Thyroid gland (tissue), 4 donors: ENCODE data around the gene CACNA1D. TPM values are rescaled to one million over a fixed set of nuclear protein-coding genes. Genes with fewer than 3 reads are reported as not detected.

Experiments
- DNase-seq, 2 donors: peaks; one replicate each; pipeline ENCODE4 v3.0.0-alpha.2; 2019
- H3K27ac ChIP-seq, 3 donors: fragments of 200-600 bp; sonication (generic); 1 replicate in 2 of 3; 2 replicates in 1 of 3; pipeline ENCODE4 v1.5.1; 2016 to 2019; ENCODE audit warnings: mild to moderate bottlenecking in 1 of 3, moderate library complexity in 1 of 3
- H3K27me3 ChIP-seq: fragments of 200-600 bp; sonication (generic); one replicate; pipeline ENCODE4 v1.5.1; 2019
- H3K36me3 ChIP-seq, 2 donors: fragments of 200-600 bp; sonication (generic); one replicate each; pipeline ENCODE4 v1.5.1; 2016 to 2019
- H3K4me1 ChIP-seq, 2 donors: fragments of 200-600 bp; sonication (generic); one replicate each; pipeline ENCODE4 v1.5.1; 2017 to 2019
- H3K4me3 ChIP-seq, 3 donors: fragments of 200-600 bp; sonication (generic); replicated peaks in 1 of 3; 1 replicate in 2 of 3; 2 replicates in 1 of 3; pipeline ENCODE4 v1.5.1; 2016; ENCODE audit warnings: mild to moderate bottlenecking in 1 of 3
- H3K9me3 ChIP-seq: fragments of 200-600 bp; sonication (generic); one replicate; pipeline ENCODE4 v1.5.1; 2017
- POLR2A ChIP-seq, 2 donors: fragments of 450-650 bp; IDR thresholded peaks; one replicate each; pipeline ENCODE4 v1.6.1; 2017; ENCODE audit warnings: antibody characterized with exemption in 2 of 2, mild to moderate bottlenecking in 2 of 2, moderate library complexity in 1 of 2
- WGBS, 2 donors: methylation state at CpG; one replicate each; pipeline ENCODE4 v1.1.5; 2017; 5-methylcytosine and 5-hydroxymethylcytosine counted together
- intact Hi-C: fragments of 100-400 bp; cut with DNase I; formaldehyde crosslinking; loops from one replicate; pipeline ENCODE4 v1.15.1; 2023
- total RNA-seq, 4 donors: library from RNA; depleted of rRNA; stranded (reverse); fragments of >200 nt; gene quantifications; one replicate each; pipeline ENCODE4 v1.2.3, GENCODE V29; 2016
- TF ChIP-seq, protein P1 (sequence below), 6 experiments: fragments of 200-600 bp in 3 of 6; fragments of 450-650 bp in 3 of 6; sonication (generic) in 3 of 6; IDR thresholded peaks; one replicate each; pipeline ENCODE4 v1.5.1; 2016 to 2019; ENCODE audit warnings: antibody characterized with exemption in 6 of 6, mild to moderate bottlenecking in 2 of 6, inconsistent platforms in 1 of 6, moderate library complexity in 1 of 6

Gene CACNA1D
- total RNA-seq, 4 donors from 2014 or later = 7.1 to 46.1 (median 27.3) TPM

DNA sequence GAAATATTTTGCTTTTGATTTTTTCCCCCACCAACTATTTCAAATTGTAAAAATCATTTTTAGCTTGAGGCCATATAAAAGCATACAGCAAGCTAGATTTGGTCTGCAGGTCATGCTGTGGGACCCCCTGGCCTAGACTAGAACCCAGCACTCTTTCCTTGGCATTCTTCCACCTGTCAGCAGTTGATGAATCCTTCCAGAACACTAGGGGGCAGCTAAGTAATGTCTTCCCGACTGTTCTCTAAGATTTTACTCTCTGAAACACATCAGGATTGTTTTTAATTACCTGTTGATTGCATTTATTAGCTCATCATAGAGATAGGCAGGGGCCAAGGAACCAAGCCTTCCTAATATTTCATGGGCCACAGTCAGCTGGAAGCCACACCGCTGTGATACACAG, 174.5 kb downstream of the CACNA1D start:
- no peak for TF ChIP-seq POLR2A (IDR thresholded peaks at IDR 0.05)
- TF ChIP-seq, protein P1, sequence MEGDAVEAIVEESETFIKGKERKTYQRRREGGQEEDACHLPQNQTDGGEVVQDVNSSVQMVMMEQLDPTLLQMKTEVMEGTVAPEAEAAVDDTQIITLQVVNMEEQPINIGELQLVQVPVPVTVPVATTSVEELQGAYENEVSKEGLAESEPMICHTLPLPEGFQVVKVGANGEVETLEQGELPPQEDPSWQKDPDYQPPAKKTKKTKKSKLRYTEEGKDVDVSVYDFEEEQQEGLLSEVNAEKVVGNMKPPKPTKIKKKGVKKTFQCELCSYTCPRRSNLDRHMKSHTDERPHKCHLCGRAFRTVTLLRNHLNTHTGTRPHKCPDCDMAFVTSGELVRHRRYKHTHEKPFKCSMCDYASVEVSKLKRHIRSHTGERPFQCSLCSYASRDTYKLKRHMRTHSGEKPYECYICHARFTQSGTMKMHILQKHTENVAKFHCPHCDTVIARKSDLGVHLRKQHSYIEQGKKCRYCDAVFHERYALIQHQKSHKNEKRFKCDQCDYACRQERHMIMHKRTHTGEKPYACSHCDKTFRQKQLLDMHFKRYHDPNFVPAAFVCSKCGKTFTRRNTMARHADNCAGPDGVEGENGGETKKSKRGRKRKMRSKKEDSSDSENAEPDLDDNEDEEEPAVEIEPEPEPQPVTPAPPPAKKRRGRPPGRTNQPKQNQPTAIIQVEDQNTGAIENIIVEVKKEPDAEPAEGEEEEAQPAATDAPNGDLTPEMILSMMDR (IDR thresholded peaks at IDR 0.05) = peak in 1 of 6 experiments; percentile 16
- Histone ChIP-seq H3K9me3 (no peaks in the 10 kb centered on the region), H3K27me3 (no peaks in the 10 kb centered on the region), H3K27ac (no peak overlapping the region), H3K4me1 (no peaks in the 10 kb centered on the region), H3K36me3 (no peaks in the 10 kb centered on the region), H3K4me3 (no peak overlapping the region)
- no peak for DNase-seq
- WGBS, 2 donors = 65% methylated on average over 2 of the region's 2 CpGs
- intact Hi-C loops = no loop called here

DNA sequence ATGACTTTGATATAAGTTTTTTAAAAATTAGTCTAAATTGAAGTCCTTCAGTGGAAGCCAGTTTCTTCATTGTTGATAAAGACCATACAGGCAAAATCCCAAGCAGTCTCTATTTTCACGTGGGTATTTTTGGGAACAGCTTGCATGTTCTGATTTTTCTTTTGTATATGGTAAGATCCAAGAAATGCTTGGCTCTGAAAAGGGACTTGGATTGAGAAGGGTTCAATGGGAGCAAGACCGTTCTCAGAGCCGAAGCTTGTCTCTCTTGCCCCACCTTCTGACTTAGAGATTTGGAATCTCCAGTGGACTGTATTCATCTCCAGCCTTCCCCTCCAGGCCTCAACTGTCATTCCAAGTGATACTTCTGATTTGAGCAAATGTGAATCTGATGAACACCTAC, 176.3 kb downstream of the CACNA1D start:
- no peak overlapping the region for H3K27ac ChIP-seq
- no peaks in the 10 kb centered on the region for H3K27me3 ChIP-seq
- no peaks in the 10 kb centered on the region for H3K9me3 ChIP-seq
- intact Hi-C loops = no loop called here
- TF ChIP-seq, protein P1 (IDR thresholded peaks at IDR 0.05) = no peak
- no peak for TF ChIP-seq POLR2A (IDR thresholded peaks at IDR 0.05)
- no peaks in the 10 kb centered on the region for H3K4me1 ChIP-seq
- WGBS, 2 donors = 83 to 85% methylated on average over 3 of the region's 3 CpGs
- DNase-seq = no peak
- no peak overlapping the region for H3K4me3 ChIP-seq
- no peaks in the 10 kb centered on the region for H3K36me3 ChIP-seq

DNA sequence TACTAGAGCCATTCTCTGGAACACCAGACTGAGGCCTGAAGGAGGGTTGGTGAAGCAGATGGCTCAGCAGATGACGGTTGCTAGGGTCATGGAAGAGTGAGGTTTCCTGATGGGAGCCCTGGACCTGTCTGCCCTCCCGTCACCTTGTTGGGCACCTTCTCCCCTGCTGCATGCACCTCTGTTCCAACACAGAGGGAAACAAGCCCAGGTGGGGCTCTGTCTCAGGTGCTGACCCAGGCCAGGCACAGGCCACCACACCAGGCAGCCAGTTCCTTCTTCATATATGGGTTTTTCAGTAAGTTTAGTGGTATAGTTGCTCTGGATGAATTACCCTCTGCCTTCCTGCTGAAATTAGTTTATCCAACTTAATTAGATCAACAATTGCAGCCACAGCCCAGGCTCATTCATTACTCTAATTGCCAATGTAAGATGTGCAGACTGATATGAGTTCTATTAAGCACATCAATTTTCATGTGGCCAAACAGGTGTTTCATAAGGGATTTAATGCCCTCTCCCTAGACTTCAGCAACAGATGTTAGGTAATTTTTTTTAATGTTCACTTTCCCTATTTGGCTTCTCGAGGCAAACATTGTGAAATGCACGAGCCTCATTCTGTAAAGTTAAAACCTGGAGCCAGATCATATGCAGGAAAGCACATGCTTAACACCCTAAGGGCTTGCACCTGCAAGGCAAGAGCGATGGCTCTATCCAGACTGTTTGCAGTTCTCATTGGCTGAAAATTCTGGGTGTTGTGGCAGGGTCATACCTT, 177.0 kb downstream of the CACNA1D start:
- no peak for DNase-seq
- no peaks in the 10 kb centered on the region for H3K27me3 ChIP-seq
- TF ChIP-seq POLR2A (IDR thresholded peaks at IDR 0.05) = no peak
- TF ChIP-seq, protein P1 (IDR thresholded peaks at IDR 0.05) = no peak
- no peak overlapping the region for H3K4me3 ChIP-seq
- 93 to 95% methylated on average over 5 of the region's 5 CpGs for WGBS, 2 donors
- no peaks in the 10 kb centered on the region for H3K9me3 ChIP-seq
- intact Hi-C loops = no loop called here
- H3K4me1 ChIP-seq = no peaks in the 10 kb centered on the region
- no peaks in the 10 kb centered on the region for H3K36me3 ChIP-seq
- no peak overlapping the region for H3K27ac ChIP-seq

DNA sequence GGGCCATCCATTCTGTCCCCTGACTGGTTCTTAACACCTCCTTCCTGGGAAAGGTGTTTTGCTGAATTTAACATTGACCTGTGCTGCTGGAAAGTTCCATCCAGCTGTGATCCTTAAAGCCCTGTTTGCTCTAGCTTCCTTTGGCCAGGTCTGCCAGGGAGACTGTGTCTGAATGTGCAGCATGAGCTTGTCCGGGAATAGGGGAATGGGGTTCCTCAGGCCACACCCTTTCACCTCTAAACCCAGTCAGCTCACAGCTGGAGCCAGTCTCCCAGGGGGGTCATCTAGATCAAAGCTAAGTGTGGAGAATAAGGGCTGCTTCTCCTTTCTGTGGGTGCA, 177.5 kb downstream of the CACNA1D start:
- H3K4me3 ChIP-seq = no peak overlapping the region
- H3K27me3 ChIP-seq = no peaks in the 10 kb centered on the region
- TF ChIP-seq, protein P1 (IDR thresholded peaks at IDR 0.05) = no peak
- no peak for TF ChIP-seq POLR2A (IDR thresholded peaks at IDR 0.05)
- WGBS, 2 donors = 88% methylated on average over 1 of the region's 1 CpG; no CpG with 5 or more reads in 1 of the 2 donors
- intact Hi-C loops = no loop called here
- H3K4me1 ChIP-seq = no peaks in the 10 kb centered on the region
- no peaks in the 10 kb centered on the region for H3K9me3 ChIP-seq
- H3K36me3 ChIP-seq = no peaks in the 10 kb centered on the region
- no peak for DNase-seq
- H3K27ac ChIP-seq = no peak overlapping the region

DNA sequence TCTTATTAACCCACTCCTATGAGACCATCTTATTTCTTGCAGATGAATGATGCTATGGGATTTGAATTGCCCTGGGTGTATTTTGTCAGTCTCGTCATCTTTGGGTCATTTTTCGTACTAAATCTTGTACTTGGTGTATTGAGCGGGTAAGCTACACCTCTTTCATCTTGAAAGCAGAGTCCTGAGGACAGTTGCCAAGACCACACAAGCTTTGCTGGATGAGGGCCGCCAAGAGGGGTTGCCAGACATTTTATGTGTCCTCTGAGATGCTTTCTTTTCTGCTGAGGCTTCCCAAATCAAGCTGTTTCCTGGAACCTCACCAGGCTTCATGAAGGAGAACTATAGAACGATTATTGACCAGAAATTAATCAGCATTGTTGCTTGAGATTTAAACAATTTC, 178.6 kb downstream of the CACNA1D start:
- Histone ChIP-seq H3K27ac (no peak overlapping the region), H3K4me1 (no peaks in the 10 kb centered on the region), H3K36me3 (no peaks in the 10 kb centered on the region), H3K27me3 (no peaks in the 10 kb centered on the region), H3K9me3 (no peaks in the 10 kb centered on the region), H3K4me3 (no peak overlapping the region)
- no peak for DNase-seq
- intact Hi-C loops = no loop called here
- 75 to 78% methylated on average over 5 of the region's 5 CpGs for WGBS, 2 donors
- TF ChIP-seq POLR2A (IDR thresholded peaks at IDR 0.05) = no peak
- TF ChIP-seq, protein P1 (IDR thresholded peaks at IDR 0.05) = no peak
